ENCODE results near the gene PLPP3.

Gene PLPP3

DNA sequence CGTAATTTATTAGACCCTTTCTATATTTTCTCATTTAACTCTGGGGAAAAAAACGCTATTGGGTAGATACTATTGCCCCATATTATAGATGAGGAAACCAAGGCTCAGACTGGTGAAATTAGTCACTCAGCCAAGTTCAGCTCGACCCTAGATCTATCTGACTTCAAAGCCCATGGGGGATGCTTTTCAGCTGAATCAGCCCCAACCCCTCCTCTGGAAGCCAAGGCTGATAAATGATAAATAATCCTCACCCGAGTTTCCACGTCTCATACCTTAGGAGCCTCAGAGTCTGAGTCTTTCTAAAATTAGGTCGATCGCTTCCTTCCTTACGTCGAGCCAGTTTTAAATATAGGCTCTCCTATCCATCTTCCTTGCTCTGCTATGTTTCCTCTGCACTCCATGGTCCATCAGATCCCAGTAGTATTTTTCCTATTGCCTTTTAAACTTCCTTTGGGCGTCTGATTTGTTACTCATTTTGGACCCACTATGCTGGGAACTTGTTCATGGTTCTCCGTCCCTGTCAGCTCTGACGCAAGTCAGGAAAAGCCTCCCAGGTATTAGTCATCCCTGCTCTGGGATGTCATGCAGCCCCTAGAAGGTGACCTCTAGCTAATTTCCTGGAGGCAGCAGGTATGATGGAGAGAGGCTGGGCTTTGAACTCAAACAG lies 122.8 kb downstream of the PLPP3 start:
- no peak for DNase-seq

DNA sequence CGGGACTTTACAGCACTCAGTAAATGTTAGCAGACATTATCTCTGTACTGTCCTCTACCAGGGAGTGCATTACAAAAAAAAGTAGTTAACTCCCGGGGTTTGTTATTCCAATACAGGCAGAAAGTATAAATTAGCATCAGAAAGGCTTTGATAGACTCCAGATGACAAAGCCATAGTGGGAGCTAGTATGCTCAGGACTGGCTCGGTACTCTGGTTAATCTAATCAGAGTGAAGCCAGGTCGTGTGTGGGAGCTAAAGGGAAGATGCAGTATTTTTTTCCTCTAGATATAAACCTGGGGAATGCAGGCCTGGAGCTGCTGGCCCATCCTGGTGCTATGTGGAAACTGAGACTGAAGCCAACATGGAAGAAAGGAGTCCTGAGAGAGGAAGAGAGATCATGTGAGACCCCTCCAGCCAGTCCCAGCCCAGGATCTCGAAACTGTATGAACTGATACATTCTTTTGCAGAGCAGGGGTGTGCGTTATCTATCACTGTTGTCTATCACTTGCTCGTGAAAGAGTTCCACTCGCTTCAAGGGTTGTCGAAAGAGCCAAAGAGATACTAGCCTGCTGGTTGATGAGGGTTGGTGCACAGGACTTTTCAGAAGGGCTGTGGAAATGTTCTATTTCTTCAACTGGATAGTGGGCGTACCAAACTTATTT lies 125.8 kb downstream of the PLPP3 start:
- no peak for DNase-seq

DNA sequence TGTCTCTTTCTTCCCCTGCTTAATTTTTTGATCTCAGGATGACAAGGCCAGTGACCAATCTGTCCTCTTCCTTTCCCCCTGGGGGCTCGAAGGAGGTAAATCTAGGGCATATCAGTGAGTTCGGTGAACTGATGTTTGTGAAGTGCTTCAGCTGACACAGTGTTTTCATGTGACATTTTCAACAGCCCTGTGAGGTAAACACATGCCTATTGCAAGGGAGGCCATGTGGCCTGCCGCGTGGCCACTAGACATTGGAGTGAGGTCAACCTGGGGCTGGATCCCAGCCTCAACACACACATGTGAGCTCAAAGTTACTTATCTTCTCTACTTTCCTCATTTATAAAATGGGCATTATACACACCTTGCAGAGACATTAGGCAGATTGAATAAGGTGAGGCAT lies 126.3 kb downstream of the PLPP3 start:
- no peak for DNase-seq

DNA sequence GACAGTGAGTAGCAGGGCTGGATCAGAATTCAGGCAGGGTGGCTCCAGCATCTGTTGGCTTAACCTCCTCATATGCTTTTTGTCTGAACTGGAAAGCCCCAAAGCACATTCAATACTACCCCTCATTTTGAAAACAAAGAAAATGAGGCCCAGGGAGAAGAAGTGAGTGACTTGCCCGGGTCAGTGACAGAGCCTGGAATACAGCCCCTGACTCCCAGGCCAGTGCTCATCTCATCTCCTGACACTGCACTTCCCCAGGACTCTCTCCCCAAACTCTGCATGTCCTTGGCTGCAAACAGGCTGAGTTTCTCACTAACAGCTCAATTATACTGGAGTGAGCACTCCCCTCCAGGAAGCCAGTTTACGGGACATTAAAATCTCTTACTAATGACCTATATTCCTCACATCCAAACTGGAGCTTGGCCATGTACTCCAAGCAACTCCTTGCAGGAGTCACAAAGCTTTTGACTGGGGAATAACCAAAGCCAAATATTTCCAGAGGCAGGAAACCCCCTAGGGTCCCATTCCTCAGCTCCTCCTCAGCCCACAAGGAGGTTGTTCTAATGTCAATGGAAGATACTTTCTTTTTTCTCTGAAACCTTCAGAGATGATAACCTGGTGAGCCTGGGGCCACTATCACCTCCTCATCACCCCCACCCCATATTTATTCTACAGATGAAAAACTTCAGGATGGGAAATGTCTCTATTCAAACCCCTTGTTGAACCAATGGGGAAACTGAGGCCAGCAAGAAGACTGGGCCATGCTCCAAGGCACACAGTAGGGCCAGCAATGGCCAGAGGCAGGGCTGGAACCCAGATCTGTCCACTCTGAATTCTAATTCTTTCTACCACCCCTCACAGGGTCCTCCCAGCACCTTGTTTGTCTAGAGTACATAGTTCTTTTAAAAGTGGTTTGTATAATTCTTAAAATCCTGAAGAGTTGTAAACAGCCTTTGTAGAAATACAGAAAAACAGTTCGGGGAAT lies 127.0 kb downstream of the PLPP3 start:
- no peak for DNase-seq

DNA sequence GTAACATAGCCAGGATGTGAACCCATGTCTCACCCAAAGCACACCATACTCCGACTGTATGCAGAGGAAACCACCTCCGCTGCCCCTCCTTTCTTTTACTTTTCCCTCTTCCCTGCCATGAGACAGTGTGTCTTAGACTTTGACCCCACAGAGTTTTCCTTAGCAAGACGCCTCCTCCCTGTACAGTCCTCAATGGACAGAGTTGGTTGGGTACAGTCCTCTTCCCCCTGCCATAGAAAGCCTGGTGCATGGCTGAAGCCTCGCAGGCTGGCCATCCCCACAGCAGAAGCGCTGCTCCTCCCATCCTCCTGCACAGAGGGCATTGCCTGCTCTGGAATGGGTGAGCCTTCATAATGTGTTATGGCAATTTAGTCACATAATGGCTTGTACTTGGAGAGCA lies 127.9 kb downstream of the PLPP3 start:
- DNase-seq: no peak

DNA sequence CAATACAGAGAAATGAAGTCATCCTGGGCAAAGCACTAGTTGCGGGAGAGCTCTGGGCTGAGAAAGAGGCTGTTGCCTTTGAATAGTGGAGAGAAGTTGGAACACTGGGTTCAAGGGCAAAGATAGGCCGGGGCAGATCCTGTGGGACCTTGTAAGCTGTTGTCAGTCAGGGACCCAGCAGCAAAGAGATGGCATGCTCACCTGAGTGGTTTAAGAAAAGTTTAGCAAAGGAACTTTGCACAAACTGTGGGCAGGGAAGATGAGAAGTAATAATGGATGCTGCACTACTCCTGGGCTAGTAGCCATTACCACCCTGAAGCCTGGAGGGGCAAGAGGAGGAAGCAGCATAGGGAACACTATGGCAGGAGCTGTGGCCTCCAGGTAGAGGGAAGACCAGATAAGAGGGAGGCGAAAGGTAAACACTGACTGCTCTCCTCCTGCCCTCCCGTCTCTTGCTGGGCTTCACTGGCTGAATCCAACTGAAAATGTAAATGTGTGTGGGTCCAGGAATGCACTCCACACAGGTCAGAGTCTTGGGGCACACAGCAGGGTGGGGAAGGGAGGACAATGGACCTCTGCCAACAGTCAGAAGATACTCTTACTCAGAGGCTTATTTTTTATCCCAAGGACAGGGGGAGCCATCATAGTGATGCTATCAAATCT lies 129.2 kb downstream of the PLPP3 start:
- no peak for DNase-seq

DNA sequence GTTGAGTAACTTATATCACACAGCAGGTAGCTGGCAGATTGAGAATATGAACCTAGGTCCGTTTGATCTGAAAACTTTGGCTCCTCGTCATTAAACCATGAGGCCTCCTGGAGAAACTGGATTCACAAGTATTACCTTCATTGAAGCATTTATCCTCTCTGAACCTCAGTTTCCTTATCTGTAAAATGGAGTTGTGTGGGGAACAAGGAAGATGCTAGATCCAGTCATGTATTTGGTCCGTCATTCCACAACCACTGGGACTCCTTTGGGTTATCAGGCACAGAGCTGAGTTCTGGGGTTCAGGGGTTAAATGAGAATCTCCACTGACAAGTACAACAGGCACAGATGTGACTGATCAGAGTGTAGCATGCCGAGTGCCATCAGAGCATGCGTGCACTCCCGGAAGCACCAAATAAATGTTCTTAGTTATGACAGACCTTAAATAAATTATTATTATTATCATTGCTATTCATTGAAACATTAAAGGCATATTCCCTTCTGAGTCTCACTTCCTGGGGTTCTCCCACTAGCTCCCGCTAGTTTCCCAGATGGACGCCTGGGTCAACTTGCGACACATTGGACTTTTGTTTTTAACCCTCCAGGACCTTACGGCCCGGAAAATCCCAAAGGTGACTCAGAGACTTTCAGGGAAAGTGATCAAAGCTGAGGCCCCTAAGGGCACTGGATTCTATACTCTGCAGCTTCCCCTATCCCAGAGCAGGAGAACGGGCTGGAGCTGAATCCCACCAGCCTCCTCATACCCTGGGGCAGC lies 130.6 kb downstream of the PLPP3 start:
- DNase-seq: peak; percentile 69

DNA sequence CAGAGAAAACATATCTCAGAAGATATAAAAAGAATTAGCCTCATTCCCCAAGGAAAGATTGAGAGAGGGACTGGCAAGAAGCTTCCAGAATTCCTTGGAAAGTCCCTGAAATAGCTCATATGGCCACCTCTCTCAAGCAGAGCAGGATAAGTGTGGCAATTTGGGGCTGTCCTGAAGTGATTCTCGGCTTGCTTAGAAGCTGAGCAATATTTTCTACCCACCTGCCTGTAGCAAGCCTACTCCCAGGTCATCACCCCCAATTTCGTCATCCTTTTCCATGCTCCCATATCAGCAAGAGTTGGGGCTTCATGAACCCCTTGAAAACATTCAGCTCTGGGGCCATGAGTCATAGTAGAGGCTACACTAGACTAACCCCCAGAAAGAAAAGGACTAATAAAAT lies 131.5 kb downstream of the PLPP3 start:
- DNase-seq: no peak

DNA sequence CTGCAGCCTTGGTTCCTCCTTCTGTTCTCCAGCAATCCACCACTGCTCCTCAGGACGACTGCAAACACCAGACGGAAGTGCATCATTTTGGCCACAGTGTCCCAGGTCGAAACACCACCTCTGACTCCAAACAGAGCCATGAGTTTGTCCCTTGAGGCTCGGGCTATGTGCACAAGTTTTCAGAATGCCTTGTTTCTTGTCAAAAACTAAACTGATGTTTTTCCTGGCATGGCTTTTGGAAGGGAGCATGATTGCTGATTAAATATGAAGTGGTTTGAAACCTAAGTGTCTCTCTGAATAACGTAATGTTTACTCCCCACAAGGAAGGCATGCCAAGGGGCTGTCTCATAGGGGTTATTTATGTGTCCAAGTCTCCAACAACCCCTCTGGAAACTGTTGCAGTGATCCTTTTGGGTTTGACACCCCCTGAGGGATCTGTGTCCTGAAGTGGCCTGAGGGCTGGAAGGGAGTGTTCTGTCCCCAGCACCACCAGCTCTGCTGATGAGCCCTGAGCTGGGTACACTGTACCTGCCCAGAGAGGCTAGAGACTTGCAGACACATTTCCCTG lies 132.7 kb downstream of the PLPP3 start:
- DNase-seq: no peak

DNA sequence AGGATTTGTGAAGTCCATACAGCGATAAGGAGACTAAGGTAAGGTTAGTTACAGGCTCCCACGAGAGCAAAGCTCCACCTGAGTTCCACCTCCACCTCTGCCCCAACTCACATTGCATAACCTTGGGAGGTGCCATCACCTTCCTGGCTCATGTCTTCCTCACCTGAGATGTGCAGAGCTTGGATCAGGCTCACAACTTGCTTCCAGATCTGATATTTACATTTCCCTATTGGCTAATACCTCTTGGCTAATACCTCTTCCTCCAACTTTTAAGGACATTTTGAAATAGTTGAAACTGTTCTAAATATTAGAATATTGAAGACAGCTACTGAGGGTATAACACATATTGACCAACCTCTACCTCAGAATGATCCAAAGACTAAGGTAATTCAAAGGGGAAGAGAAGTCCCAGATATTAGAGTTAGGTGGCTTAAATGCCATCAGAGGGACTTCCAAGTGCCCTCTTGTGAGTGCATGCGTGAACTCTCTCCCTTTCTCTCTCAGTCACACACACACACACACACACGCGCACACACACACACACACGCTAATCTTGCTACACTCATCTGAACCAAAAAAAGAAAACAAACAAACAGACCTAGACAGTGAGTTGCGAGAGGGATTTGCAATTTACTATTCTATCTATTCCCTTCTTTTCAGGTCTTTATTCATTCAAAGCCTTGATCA lies 134.3 kb downstream of the PLPP3 start:
- DNase-seq: no peak
